CD4-positive, alpha-beta T cell treated with Interleukin-21 for 1 hour (primary cell): ENCODE data around the gene CAMK1D.
"Not testable (repeated sequence)": the region's sequence is repeated elsewhere in the genome, so short reads cannot be mapped to it uniquely, and the experiment has no call there.

ENCODE experiments used
- DNase-seq: peaks from one replicate; pipeline ENCODE4 v3.0.0-alpha.2; 2020

Gene CAMK1D

GRCh38 chr10:12526311-12526710 is 177.0 kb downstream of the CAMK1D start:
- DNase-seq: no peak

GRCh38 chr10:12529976-12530375 is 180.6 kb downstream of the CAMK1D start:
- no peak for DNase-seq

GRCh38 chr10:12531305-12532220 is 182.2 kb downstream of the CAMK1D start:
- DNase-seq: no peak

GRCh38 chr10:12533151-12533550 is 183.8 kb downstream of the CAMK1D start:
- DNase-seq: no peak

- no peak for DNase-seq
Measured at GRCh38 chr10:12533723-12534122, 184.4 kb downstream of the CAMK1D start.

- DNase-seq: no peak
Measured at GRCh38 chr10:12534824-12535223, 185.5 kb downstream of the CAMK1D start.

GRCh38 chr10:12535656-12536055 is 186.3 kb downstream of the CAMK1D start:
- DNase-seq: no peak

- DNase-seq: no peak
Measured at GRCh38 chr10:12538491-12538995, 189.2 kb downstream of the CAMK1D start.

GRCh38 chr10:12539350-12540164 is 190.2 kb downstream of the CAMK1D start:
- no peak for DNase-seq

GRCh38 chr10:12540341-12540781 is 191.0 kb downstream of the CAMK1D start:
- no peak for DNase-seq

- no peak for DNase-seq
Measured at GRCh38 chr10:12541446-12542067, 192.2 kb downstream of the CAMK1D start.

- no peak for DNase-seq
Measured at GRCh38 chr10:12542133-12542670, 192.9 kb downstream of the CAMK1D start.

GRCh38 chr10:12543589-12543988 is 194.2 kb downstream of the CAMK1D start:
- DNase-seq: no peak

GRCh38 chr10:12546160-12546802 is 196.9 kb downstream of the CAMK1D start:
- DNase-seq: not testable (repeated sequence)

- peak; percentile 23 for DNase-seq
Measured at GRCh38 chr10:12547301-12547771, 198.0 kb downstream of the CAMK1D start.

- no peak for DNase-seq
Measured at GRCh38 chr10:12549297-12549696, 199.9 kb downstream of the CAMK1D start.

- DNase-seq: no peak
Measured at GRCh38 chr10:12550994-12551393, 201.6 kb downstream of the CAMK1D start.

GRCh38 chr10:12556039-12556438 is 206.7 kb downstream of the CAMK1D start:
- no peak for DNase-seq

GRCh38 chr10:12559578-12560178 is 210.3 kb downstream of the CAMK1D start:
- no peak for DNase-seq

- no peak for DNase-seq
Measured at GRCh38 chr10:12561307-12561706, 212.0 kb downstream of the CAMK1D start.

- DNase-seq: no peak
Measured at GRCh38 chr10:12561720-12562119, 212.4 kb downstream of the CAMK1D start.

- no peak for DNase-seq
Measured at GRCh38 chr10:12563489-12563888, 214.1 kb downstream of the CAMK1D start.
